Cardiac fibroblast (primary cell): ENCODE data around the gene GMPPB.

Source experiments
- DNase-seq, 2 donors: peaks; one replicate each; pipeline versions ENCODE4 v3.0.0 to v3.0.0-alpha.2; 2010; ENCODE audit warnings: low read depth in 2 of 2
- H3K4me3 ChIP-seq, 2 donors: replicated peaks in 1 of 2; 1 replicate in 1 of 2; 2 replicates in 1 of 2; pipeline ENCODE4 v1.5.1; 2011; ENCODE audit warnings: low read depth in 2 of 2, low read length in 2 of 2, mild to moderate bottlenecking in 2 of 2, moderate library complexity in 1 of 2
- TF ChIP-seq, protein P1 (sequence below): IDR thresholded peaks from one replicate; pipeline ENCODE4 v1.5.1; 2011; ENCODE audit warnings: low read depth, mild to moderate bottlenecking, low read length, inconsistent platforms

The GMPPB gene

DNA sequence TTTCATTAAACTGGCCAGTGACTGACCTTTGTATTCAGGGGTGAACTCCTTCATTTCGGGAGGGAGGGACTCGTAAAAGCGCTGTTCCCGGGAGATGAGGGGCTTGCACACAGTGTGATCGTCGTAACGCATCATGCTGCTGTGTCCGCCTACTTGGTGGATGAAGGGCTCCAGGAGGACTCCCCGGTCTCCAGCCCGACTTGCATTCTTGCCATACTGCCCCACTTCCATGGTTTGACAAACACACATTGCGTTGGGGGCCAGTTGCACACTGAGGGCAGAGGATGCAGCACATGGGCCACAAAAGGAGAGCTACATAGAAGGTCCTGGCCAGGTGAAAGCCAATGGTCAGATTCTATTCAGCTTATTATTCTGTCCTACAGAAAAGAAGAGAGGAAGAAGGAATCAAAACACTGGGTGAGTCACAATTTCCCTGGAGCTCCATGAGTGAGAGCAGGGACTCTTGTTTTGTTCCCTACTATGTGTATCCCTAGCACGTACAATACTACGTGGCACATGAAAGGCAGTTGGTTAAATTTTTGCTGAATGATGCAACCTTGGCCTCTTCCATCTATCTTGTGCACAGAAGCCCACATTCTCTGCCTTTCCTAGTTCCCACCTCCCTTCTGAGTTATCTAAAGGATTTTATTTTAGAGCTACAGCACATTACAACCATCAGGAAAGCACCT, 24.2 kb upstream of the GMPPB start:
- TF ChIP-seq, protein P1, sequence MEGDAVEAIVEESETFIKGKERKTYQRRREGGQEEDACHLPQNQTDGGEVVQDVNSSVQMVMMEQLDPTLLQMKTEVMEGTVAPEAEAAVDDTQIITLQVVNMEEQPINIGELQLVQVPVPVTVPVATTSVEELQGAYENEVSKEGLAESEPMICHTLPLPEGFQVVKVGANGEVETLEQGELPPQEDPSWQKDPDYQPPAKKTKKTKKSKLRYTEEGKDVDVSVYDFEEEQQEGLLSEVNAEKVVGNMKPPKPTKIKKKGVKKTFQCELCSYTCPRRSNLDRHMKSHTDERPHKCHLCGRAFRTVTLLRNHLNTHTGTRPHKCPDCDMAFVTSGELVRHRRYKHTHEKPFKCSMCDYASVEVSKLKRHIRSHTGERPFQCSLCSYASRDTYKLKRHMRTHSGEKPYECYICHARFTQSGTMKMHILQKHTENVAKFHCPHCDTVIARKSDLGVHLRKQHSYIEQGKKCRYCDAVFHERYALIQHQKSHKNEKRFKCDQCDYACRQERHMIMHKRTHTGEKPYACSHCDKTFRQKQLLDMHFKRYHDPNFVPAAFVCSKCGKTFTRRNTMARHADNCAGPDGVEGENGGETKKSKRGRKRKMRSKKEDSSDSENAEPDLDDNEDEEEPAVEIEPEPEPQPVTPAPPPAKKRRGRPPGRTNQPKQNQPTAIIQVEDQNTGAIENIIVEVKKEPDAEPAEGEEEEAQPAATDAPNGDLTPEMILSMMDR: no peak
- peak; percentile 56 to 88 for DNase-seq
- H3K4me3 ChIP-seq: no peak overlapping the region

DNA sequence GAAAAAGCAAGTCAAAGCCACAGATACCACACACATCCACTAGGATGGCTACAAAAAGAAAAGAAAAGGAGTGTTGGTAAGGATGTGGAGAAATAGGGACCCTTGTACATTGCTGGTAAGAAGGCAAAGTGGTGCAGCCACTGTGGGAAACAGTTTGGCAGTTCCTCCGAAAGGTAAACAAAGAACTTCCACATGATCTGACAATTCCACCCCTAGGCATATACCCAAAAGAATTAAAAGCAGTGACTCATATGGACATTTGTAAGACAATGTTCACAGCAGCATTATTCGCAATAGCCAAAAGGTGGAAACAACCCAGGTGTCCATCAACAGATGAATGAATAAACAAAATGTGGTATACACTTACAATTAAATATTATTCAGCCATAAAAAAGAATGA, 22.2 kb upstream of the GMPPB start:
- DNase-seq: peak; percentile 12 to 72
- TF ChIP-seq, protein P1: no peak
- H3K4me3 ChIP-seq: no peak overlapping the region

DNA sequence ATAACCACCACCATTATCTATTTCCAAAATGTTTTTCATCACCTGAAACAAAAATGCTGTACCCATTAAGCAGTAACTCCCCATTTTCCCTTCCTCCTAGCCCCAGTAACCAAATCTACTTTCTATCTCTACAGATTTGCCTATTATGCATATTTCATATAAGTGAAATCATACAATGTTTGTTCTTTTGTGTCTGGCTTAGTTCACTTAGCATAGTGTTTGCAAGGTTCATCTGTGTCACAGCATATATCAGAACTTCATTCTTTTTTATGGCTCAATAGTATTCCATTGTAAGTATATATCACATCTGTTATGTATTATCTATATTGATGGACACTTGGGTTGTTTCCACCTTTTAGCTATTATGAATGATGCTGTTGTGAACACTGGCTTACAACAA, 16.7 kb upstream of the GMPPB start:
- no peak overlapping the region for H3K4me3 ChIP-seq
- TF ChIP-seq, protein P1: no peak
- DNase-seq: no peak

DNA sequence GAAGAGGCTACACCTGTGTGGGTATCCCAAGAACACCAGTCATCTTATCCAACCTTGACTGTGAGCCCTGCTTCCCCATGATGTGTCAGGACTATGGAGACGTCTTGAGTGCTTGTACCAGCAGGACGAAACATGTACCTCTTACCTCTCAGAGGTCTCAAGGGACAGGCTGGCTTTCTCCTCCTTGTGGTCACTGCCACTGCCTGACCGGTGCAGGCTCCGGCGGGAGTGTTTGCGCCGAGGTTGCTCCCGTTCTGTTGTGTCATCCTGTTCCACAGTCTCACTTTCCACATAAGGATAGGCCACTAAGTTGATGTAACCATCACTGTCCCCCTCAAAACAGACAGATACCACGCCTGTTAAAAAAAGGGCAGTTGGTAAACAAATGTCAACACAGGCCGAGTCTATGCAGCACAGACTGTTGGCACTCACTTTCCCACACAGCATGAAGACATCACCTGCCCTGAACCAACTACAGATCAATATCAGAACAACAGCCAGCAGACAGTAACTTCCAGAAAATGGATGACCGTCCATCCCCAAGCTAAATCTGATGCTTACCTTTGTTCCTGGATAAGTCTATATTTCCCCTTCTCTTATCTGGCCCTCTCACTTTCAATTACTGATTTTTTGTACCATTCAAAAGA, 14.4 kb upstream of the GMPPB start:
- TF ChIP-seq, protein P1: no peak
- H3K4me3 ChIP-seq: no peak overlapping the region
- no peak for DNase-seq

DNA sequence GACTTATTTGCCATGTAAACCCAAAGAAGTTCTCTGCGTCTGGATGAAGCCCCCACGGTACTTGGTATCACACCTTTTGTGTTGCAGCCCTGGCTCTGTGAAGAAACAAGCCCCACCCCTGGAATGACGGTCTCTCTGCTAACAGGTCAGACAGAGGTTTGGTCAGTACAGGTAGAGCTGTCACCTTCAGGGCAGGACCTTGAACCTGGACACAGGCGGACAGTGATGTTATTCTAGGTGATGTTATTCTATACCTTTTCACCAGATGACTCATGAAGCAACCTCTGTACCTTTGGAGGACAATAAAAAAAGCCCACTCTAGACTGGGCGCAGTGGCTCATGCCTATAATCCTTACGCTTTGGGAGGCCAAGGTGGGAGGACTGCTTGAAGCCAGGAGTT, 11.0 kb upstream of the GMPPB start:
- H3K4me3 ChIP-seq: no peak overlapping the region
- TF ChIP-seq, protein P1: no peak
- DNase-seq: no peak

DNA sequence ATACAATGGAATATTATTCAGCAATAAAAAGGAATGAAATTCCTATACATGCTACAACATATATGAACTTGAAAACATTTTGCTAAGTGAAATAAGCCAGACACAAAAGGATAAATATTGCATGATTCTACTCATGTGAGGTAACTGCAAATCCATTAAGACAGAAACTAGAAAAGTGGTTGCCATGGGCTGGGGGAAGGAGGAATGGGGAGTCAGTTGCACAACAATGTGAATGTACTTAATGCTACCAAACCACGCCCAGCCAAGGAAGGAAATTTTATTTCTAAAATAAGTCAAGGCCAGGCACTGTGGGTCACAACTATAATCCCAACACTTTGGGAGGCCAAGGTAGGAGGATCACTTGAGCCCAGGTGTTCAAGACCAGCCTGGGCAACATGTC, 9.8 kb upstream of the GMPPB start:
- H3K4me3 ChIP-seq: no peak overlapping the region
- TF ChIP-seq, protein P1: no peak
- peak in 1 of 2 donors; percentile 25 for DNase-seq
